ENCODE results near the gene OTOS.

DNA sequence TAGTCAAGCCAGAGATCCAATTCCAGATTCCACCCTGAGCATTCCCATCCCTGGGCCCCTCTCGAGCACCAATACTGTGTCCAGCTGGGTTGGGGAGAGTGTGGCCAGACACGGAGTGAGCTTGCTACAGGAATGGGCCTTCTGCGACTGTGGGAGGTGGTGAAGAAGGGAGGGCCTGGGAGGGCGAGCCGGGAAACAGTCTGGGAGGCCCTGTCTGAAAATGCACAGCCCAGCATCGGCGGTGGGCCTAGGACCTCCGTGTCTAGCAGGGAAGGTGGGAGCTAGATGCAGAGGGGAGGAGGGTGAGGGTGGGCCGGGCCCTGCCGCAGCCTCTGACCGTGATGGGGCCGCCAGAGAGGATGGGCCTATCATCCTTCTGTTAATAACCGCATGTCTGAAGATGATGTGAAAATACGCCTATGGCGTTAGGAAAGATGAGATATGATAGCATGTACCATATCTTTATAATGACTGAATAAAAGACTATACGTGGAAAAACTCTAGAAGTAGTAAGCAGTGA is 1.9 kb upstream of the OTOS start:
- TF ChIP-seq POLR2AphosphoS5 (IDR thresholded peaks at IDR 0.05) (no peak), EP300 (IDR thresholded peaks at IDR 0.05) (no peak), POLR2A (IDR thresholded peaks at IDR 0.05) (no peak)
- TF ChIP-seq, protein P1, sequence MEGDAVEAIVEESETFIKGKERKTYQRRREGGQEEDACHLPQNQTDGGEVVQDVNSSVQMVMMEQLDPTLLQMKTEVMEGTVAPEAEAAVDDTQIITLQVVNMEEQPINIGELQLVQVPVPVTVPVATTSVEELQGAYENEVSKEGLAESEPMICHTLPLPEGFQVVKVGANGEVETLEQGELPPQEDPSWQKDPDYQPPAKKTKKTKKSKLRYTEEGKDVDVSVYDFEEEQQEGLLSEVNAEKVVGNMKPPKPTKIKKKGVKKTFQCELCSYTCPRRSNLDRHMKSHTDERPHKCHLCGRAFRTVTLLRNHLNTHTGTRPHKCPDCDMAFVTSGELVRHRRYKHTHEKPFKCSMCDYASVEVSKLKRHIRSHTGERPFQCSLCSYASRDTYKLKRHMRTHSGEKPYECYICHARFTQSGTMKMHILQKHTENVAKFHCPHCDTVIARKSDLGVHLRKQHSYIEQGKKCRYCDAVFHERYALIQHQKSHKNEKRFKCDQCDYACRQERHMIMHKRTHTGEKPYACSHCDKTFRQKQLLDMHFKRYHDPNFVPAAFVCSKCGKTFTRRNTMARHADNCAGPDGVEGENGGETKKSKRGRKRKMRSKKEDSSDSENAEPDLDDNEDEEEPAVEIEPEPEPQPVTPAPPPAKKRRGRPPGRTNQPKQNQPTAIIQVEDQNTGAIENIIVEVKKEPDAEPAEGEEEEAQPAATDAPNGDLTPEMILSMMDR (IDR thresholded peaks at IDR 0.05) = no peak
